ENCODE results near the gene ZBTB8A. TPM values are rescaled to one million over a fixed set of nuclear protein-coding genes. Genes with fewer than 3 reads are reported as not detected.

ZBTB8A gene
- total and polyA plus RNA-seq, 10 of the 15 experiments (the other 5 are each of a cell fraction or from before 2014, with no cell fraction given): 0.48 to 4.7 (median 2.4) TPM

- TF ChIP-seq MEF2B (IDR thresholded peaks at IDR 0.05; ENCODE audit: partially characterized antibody, poor library complexity, severe bottlenecking): no peak
Measured at GRCh38 chr1:32644426-32644825, 105.2 kb downstream of the ZBTB8A start (continued).

GRCh38 chr1:32647308-32648134 lies 108.3 kb downstream of the ZBTB8A start:
- intact Hi-C loops (cut with micrococcal nuclease; ENCODE audit: unreplicated experiment) (no loop called here), in situ Hi-C loops (cut with MboI) (no loop called here)
- Histone ChIP-seq H3K79me2 (ENCODE audit: control insufficient read depth, insufficient read depth, low read length) (peaks cover 84% of the 10 kb centered on the region), H3K9me3 (replicated peaks; ENCODE audit: control insufficient read depth, insufficient read depth, low read length) (no peaks in the 10 kb centered on the region), H2AFZ (ENCODE audit: control insufficient read depth, low read depth, low read length) (no peak overlapping the region), H3K9ac (ENCODE audit: control insufficient read depth, insufficient read depth, low read length) (peak overlapping the region; percentile 44; the same call in 1 of the 2 replicates), H3K27ac (ENCODE audit: control insufficient read depth, insufficient read depth) (peak overlapping the region; percentile 50), H3K36me3 (ENCODE audit: control insufficient read depth in 2 of 2, insufficient read depth in 2 of 2, low read length in 1 of 2) (peaks cover 0 to under 1% of the 10 kb centered on the region in 2 experiments; a peak in 1 of 4 replicates), H3K4me1 (ENCODE audit: control insufficient read depth, insufficient read depth, low read length) (peaks cover 3% of the 10 kb centered on the region; the same call in 1 of the 2 replicates), H4K20me1 (ENCODE audit: control insufficient read depth, insufficient read depth) (no peaks in the 10 kb centered on the region), H3K4me2 (ENCODE audit: control insufficient read depth, insufficient read depth) (peak overlapping the region; percentile 77), H3K27me3 (replicated peaks in 1 of 2; ENCODE audit: control insufficient read depth in 2 of 2, insufficient read depth in 2 of 2, low read length in 1 of 2) (no peaks in the 10 kb centered on the region), H3K4me3 (peak overlapping the region; percentile 89)
- CTCF ChIA-PET: interaction anchor here (1.0 to 2.0 kb wide), 3 partner anchors 20 to 127 kb away, joined by 5 to 7 read pairs (median 5); no protein-coding TSS in a partner anchor
- DNase-seq (ENCODE audit: low read depth, low spot score) (no peak), ATAC-seq (no peak), FAIRE-seq (no peak)
- POLR2A ChIA-PET: interaction anchor here (0.6 to 0.8 kb wide), 4 partner anchors 25 to 1354 kb away, joined by 3 to 4 read pairs (median 3); no protein-coding TSS in a partner anchor
- no peak for TF ChIP-seq HDAC2 (IDR thresholded peaks at IDR 0.05)
- TF ChIP-seq CREM (IDR thresholded peaks at IDR 0.05; ENCODE audit: low read depth): no peak
- no peak for TF ChIP-seq SPI1 (IDR thresholded peaks at IDR 0.05; ENCODE audit: borderline replicate concordance, insufficient read depth, low read depth, low read length)
- RAD21 ChIA-PET (ENCODE audit: unreplicated experiment): interaction anchor here (0.8 to 1.4 kb wide), 3 partner anchors 23 to 127 kb away, joined by 3 to 8 read pairs (median 3); no protein-coding TSS in a partner anchor
- WGBS (ENCODE audit: insufficient coverage, insufficient replicate concordance, low lambda C conversion rate, missing lambda C conversion rate): 3% methylated on average over 5 of the region's 6 CpGs
- BruUV-seq (replicated peaks): no TSS peak
- SMC1A ChIA-PET (ENCODE audit: uncharacterized antibody, unreplicated experiment): interaction anchor here (0.6 to 1.1 kb wide), 4 partner anchors 27 to 169 kb away, joined by 3 to 6 read pairs (median 4); no protein-coding TSS in a partner anchor
